Gastroesophageal sphincter (tissue), 3 donors: Measurements from ENCODE around the gene FMN2.

Experiments
- POLR2AphosphoS5 ChIP-seq: sonication (generic); formaldehyde crosslinking; IDR thresholded peaks from one replicate; pipeline ENCODE4 v1.6.1; 2017; ENCODE audit warnings: antibody characterized with exemption
- TF ChIP-seq, protein P1 (sequence below), 4 experiments: fragments of 200-600 bp in 2 of 4; fragments of 450-650 bp in 2 of 4; sonication (generic) in 1 of 4; IDR thresholded peaks; one replicate each; pipeline ENCODE4 v1.5.1; 2017 to 2019; ENCODE audit warnings: antibody characterized with exemption in 4 of 4, mild to moderate bottlenecking in 2 of 4, moderate library complexity in 2 of 4

DNA sequence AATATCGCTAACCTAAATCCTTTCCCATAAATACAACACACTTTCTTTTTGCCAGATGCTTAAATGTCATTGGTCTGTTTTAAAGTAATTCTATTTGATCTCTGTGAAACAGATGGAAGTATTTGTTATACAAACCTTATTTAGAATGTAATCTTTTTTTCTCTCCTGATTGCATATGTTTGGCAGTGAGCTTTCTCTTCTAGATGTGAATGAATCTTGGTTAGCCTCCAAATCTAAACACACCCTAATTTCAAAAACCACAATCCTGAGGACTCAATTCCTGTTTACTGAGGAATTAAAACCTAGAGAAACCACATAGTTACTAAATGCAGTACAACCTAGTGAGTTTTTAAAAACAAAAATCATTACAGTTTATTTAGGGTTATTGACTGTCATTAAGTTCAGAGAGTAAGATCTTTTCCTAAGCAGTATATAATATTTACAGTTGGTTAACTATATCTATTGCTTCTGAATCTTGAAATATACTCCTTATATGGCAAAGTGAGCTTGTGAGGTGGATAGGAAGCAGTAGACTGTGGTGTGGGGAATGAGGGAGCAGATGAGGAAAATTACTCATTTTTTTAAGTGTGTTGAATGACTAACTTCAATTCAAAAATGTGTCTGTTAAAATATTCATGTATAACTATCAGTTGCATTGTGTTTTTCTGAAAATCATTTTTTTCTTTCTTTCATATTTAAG is 218.7 kb downstream of the FMN2 start:
- TF ChIP-seq, protein P1, sequence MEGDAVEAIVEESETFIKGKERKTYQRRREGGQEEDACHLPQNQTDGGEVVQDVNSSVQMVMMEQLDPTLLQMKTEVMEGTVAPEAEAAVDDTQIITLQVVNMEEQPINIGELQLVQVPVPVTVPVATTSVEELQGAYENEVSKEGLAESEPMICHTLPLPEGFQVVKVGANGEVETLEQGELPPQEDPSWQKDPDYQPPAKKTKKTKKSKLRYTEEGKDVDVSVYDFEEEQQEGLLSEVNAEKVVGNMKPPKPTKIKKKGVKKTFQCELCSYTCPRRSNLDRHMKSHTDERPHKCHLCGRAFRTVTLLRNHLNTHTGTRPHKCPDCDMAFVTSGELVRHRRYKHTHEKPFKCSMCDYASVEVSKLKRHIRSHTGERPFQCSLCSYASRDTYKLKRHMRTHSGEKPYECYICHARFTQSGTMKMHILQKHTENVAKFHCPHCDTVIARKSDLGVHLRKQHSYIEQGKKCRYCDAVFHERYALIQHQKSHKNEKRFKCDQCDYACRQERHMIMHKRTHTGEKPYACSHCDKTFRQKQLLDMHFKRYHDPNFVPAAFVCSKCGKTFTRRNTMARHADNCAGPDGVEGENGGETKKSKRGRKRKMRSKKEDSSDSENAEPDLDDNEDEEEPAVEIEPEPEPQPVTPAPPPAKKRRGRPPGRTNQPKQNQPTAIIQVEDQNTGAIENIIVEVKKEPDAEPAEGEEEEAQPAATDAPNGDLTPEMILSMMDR (IDR thresholded peaks at IDR 0.05) = no peak
- TF ChIP-seq POLR2AphosphoS5 = no peak
